Fibroblast of the aortic adventitia (primary cell): ENCODE results near the gene AHSP. TPM values are rescaled to one million over a fixed set of nuclear protein-coding genes. Genes with fewer than 3 reads are reported as not detected.
"Not testable (repeated sequence)": the region's sequence is repeated elsewhere in the genome, so short reads cannot be mapped to it uniquely, and the experiment has no call there.

Experiments
- DNase-seq: peaks from one replicate; pipeline ENCODE4 v3.0.0-alpha.2; 2010; ENCODE audit warnings: low read depth
- H3K4me3 ChIP-seq: 2 replicates; pipeline ENCODE4 v1.5.1; 2011; ENCODE audit warnings: low read depth, mild to moderate bottlenecking, control low read depth, low read length, moderate library complexity
- CTCF ChIP-seq: IDR thresholded peaks from 2 replicates; pipeline ENCODE4 v1.5.1; 2011; ENCODE audit warnings: mild to moderate bottlenecking, low read length, control low read depth, inconsistent platforms; ENCODE audit not compliant: insufficient read depth
- total RNA-seq: library from RNA; depleted of rRNA; stranded (reverse); fragments of >200 nt; gene quantifications from 2 replicates; pipeline ENCODE4 v1.2.3, GENCODE V29; 2012; ENCODE audit warnings: low replicate concordance

Gene AHSP
- total RNA-seq, 1 donor, result not detected

- H3K4me3 ChIP-seq, result no peak overlapping the region
- TF ChIP-seq CTCF, result no peak
- DNase-seq, result no peak
These were observed 6.3 kb upstream of the AHSP start for GRCh38 chr16:31521368-31521767.

- no peak overlapping the region for H3K4me3 ChIP-seq
- no peak for TF ChIP-seq CTCF
- DNase-seq, result no peak
These were observed 5.6 kb upstream of the AHSP start for GRCh38 chr16:31522071-31522470.

DNA sequence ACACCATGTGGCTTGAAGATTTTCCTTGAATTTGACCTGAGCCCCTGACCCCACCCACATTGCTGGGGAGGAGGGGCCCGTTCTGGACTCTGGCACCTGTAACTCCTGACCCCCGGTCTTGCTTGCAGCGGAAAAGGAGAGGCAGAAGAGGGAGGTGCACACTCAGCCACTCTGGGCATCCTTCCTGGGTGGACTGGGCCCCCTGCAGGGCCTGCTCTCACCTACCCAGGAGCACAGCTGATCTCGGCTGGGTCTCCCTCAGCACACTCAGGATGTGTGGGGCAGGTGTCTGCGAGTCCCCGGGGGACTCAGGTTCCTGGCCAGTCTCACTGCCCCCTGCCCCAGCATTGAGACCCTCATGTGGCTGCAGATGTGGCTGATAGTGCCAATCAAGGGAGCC, 3.9 kb upstream of the AHSP start:
- DNase-seq, result not testable (repeated sequence)

GRCh38 chr16:31525113-31525512, 2.6 kb upstream of the AHSP start:
- no peak for DNase-seq
- TF ChIP-seq CTCF, result no peak
- no peak overlapping the region for H3K4me3 ChIP-seq

More for the DNA sequence above, 3.9 kb upstream of the AHSP start:
- H3K4me3 ChIP-seq, result not testable (repeated sequence)

GRCh38 chr16:31528523-31529107, 915 bp downstream of the AHSP start:
- TF ChIP-seq CTCF, result no peak
- DNase-seq, result no peak
- H3K4me3 ChIP-seq, result peak overlapping the region; percentile 44

- no peak for TF ChIP-seq CTCF
- H3K4me3 ChIP-seq, result peak overlapping the region; percentile 44
- peak; percentile 46 for DNase-seq
These were observed 1.6 kb downstream of the AHSP start for GRCh38 chr16:31529108-31529936.

GRCh38 chr16:31529937-31530312, 2.2 kb downstream of the AHSP start:
- TF ChIP-seq CTCF, result no peak
- no peak for DNase-seq
- H3K4me3 ChIP-seq, result no peak overlapping the region
